HT-29 (cell line): ENCODE results near the gene CDH22. TPM values are rescaled to one million over a fixed set of nuclear protein-coding genes. Genes with fewer than 3 reads are reported as not detected.

Source experiments
- DNase-seq: peaks from one replicate; pipeline ENCODE4 v3.0.0-alpha.2; 2015; ENCODE audit warnings: low spot score
- total RNA-seq: library from RNA; depleted of rRNA; stranded (reverse); fragments of >200 nt; shearing (Covaris generic); gene quantifications from 2 replicates; pipeline ENCODE4 v1.2.3, GENCODE V29; 2014

CDH22 gene
- total RNA-seq, 1 experiment from 2014 or later, result not detected

DNA sequence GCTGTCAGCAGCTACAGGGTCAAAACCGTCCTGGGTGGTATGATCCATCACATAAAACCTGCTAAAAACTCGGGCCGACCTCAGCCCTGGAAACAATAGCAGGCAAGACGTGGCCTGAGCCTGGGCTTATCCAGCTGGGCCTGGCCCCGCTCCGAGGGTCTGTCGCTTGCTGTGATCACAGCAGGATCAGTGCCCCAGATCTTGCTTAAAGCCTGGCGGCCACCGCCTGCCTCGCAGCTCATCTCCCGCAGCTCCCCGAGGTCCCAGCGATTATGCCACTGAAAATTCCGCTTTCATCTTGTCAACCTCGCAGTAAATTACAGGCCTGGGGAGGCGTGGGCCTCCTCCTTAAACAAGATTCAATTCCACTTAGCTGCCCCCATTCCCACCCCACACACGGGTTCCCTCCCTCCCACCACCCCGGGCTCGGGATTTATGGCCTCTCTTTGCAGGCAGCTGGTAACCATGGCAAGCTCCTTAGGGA, 40.1 kb downstream of the CDH22 start:
- DNase-seq, result no peak

DNA sequence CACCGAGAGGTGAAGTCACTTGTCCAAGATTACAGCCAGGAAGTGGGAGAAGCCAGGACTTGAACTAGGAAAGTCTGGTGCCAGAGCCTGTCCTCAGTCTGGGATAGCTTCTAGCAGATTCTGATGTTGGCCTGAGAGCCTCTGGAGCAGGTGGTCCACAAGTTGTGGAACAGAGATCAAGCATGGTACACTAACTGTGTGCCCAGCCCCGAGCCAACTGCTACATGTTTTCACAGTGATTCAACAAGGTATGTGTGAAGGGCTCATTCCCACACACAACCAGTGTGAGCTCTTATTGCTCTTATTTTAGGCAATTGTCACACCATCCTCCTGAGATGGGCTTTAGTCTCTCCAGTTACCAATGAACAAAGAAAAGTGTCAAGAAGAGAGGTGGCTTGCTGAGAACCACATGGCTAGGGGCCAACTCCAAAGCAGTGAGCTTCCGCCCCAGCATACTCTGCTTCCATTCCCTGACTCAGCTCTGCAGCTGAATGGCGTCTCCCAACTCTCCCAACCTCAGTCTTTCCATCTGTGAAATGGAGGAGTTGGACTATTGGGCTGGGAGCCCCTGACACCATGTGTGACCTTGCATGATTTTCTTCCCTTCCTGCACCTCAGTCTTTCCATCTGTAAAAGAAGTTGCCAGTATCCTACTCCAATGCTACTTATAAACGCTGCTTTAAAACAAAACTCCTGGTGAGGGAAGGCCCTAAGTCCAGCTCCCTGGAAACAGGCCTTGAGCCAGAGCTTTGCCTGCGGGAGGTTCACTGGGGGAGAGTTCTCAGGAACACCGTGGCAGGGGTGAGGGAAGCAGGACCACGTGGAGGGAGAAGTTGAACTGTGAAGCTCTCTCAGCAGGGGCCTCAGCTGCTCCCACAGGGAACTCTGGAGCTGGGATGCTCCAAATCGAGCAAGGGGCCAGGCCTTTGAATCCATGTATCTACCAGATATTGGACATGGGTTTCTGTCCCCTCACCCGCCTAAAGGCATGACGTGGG, 40.9 kb downstream of the CDH22 start:
- DNase-seq, result no peak

DNA sequence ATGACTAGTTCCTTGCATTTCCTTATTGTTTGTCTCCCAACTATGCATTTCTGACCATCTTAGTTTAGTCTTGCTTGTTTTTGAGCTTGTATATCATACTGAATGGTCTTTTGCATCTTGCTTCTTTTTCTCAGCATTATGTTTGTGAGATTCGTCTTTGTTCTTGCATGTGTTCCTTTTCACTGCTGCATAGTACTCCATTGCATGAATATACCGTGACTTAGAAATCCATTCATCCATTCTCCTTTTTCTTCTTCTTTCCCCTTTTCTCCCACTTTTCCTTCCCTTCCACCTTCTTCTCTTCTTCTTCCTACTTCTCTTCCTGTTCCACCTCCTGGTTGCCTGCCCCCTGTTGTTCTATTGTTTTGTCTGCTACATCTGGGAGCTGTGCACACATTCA, 42.8 kb downstream of the CDH22 start:
- no peak for DNase-seq

DNA sequence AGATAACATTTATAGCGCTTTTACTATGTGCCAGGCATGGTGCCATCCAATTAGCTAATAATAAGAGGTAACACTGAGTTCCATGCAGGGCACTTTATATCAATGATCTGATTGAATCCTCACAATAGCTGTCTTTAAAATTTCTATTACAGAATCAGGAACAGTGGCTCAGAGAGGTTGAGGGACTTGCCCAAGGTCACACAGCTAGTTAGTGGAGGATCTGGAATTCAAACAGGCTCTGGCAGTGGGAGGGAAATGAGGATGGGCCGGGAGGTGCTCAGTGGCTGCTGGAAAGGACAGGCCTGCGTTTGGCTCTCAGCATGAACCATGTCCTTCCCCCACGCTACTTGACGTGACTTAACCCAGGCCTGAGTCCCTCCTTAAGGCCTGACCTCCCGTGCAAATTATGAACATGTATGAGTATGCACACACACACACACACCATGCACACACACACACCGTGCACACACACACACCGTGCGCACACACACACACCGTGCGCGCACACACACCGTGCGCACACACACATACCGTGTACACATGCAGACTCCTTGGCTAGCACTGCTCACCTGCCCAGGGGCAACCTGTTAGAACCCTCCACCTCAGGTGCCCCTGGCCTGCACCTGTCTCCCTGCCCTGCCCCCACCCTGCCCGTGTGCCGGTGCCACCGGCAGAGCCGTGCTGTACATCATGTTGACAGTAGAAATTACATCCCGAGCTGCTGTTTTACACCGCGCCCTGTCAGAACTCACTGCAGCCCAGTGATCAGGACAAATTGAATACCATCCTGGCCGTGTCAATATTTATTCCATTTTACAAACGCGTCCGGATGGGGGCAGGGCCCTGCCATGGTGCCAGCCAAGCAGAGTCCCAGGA, 43.7 kb downstream of the CDH22 start:
- no peak for DNase-seq

DNA sequence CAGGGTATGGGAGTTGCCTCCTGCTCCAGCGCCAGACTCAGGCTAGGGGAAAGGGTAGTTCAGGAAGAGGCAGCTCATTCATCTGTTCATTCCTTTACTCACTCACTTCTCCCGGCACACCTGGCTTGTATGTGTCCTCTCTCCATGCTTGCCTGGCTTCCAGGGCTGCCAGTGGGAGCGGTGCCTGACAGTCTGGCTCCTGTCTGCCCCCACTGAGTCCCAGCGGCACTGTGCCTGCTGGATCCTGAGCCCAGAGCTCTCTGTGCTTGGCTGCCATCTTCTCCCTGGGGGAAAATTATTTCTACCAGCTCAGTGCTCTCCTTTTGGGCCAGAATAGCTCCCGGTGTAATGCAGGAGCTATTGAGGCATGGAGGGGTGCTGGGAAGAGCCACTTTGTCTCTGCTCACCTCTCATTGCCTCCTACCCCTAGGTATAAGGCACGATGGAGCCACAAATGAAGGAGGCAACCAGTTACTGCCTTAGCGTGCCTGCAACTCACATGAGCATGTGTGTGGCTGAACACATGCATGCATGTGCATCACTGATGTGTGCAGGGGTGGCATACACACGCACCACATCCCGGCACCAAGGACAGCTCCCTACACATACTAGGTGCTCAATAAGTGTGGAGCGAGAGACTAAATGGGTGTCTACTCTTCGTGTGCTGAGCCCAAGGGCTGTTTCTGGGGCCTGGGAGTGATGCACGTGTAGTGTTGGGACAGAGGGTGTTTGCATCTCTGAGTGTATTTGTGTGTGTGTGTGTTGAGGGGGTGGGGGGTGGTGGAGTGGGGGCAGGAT, 46.6 kb downstream of the CDH22 start:
- no peak for DNase-seq

DNA sequence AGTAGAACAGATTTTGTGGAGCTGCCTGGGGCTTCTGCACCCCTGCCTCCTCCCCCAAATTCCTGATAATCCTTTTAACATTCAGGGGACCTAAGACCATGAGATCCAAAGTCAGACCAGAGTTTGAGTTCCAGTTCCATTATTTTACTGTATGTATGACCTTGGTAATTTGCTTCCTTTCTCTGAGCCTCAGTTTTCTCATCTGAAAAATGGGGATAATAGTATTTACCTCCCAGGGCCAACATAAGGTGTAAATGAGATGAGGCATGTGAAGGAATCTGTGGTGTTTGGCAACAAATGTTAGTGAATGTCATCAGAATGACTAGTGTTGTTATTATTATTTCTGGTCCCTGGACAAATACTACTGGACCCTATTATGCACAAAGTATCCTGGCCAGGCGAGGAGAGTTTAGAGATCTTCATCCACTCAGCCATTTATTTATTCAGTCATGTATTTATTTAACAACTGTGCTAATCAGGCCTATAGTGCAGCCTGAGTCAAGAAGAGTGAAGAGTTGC, 47.3 kb downstream of the CDH22 start:
- no peak for DNase-seq

DNA sequence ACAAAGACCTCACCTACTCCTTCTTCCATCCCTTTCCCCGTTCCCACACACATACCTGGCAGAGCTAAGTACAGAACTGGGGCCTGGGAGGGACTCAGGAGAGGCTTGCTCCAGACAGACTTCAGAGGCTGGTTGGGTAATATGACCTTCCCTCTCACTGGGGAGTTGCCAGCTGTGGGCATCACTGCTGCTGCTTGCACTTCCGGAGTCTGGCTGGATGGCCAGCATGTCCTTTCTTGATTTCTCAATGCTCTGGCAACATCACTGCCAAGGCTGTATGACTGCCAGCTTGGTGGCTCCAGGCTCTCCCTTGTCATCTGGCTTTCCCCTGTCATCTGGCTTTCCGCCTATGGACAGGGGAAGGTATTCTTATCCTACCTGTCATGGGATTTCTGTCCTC, 47.8 kb downstream of the CDH22 start:
- DNase-seq, result no peak

DNA sequence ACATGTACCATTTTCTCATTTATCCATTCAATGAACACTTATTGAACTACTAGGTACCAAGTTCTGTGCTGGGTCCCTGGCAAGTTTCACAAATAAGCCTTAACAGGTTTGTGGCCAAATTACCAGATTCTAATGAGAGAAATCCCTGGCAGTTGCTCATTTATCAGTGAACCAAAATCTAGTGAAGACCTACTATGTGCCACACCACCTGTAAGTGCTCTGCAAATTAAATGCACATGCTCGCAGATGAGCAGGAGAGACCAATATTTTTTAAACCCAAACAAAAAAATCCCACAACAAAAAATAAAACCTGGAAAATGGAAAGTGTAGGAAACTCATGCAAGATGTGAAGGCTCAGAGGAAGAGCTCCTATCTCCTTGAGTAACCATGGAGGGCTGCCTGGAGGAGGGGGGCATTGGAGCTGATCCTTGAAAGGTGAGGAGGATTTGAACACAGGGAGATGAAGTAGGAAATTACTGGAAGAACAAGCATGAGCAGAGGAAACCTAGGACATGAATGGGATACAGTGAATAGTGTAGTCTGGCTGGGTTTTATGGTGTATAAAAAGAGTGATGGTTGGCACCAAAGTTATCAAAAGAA, 48.9 kb downstream of the CDH22 start:
- DNase-seq, result no peak

DNA sequence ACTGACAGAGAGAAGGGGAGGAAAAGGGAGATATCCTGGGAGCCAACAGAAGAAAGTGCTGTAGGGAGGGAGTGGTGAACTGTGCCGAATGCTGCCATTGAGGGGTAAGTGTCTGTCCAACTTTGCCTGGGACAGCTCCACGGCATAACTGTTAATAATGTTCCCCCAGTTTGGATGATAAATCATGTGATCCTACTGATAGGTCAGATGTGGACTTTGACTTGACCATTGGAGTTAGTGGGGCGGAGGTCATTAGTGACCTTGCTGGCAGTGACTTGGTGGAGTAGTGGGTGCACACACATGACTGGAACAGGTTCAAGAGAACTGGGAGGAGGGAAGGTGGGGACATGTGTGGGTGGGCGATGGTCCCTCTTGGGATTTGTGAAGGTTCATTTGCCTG, 50.4 kb downstream of the CDH22 start:
- no peak for DNase-seq

DNA sequence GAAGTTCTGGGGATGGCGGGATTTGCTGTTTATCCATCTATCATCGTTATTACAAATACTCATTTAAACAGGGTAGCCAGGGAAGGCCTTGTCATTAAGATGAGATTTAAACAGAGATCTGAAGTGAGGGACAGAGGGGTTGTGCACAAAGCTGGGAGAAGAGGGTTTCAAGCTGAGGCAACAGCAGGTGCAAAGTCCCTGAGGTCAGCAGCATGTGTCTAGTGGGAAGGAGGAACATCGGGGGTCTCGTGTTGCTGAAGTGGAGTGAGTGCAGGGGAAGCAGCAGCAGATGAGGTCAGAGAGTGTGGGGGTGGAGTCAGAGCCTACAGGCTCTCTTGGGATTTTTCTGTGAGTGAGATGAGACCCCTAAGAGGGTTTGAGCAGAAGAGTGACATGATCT, 52.0 kb downstream of the CDH22 start:
- DNase-seq, result no peak

DNA sequence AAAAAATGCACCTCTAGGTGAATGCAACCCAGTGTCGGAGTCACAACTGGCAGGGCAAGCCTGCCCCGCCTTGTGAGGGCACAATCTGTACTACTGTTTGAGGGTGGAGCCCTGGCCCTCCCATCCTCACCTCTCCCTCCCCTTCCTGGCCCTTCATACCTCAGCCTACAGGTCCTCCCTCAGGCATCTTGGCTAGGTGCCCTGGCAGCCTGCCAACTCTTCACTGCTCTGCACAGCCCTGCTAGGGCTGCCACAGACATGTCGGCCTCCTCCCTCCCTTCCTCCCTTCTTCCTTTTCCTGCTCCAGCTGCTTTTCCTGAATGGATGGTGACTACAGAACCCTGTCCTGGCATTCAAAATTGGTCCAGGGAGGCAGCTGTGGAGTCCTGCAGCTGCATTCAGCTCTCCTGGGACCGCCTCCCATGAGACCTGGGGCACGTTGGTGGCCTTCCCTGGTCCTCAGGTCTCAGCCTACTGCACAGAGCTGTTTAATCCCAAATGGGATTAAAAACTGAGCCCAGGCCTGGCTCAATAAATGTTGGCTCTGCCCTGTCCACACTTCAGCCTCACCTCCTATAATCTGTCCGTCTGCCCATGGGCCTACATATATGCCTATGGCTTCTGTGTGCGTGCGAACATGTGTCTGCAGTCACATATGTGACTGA, 52.7 kb downstream of the CDH22 start:
- DNase-seq, result peak; percentile 100

DNA sequence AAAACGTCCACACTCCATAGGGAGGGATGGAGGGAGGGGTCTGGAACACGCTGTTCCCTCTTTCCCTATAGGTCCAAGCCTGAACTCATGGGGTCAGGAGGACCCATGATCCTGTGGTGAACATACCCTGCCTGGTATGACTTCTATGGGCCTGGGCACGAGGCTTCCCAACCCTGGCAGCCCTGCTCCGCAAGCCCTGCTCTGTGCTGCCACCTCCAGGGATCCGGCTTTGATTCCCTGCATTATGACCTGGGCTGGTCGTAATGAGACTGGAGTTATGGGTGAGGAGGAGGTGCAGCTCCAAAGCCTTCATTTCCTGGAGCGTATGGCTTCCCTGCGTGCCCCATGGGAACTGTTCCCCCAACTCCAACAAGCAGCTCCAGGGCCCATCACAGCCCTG, 54.9 kb downstream of the CDH22 start:
- peak; percentile 74 for DNase-seq

DNA sequence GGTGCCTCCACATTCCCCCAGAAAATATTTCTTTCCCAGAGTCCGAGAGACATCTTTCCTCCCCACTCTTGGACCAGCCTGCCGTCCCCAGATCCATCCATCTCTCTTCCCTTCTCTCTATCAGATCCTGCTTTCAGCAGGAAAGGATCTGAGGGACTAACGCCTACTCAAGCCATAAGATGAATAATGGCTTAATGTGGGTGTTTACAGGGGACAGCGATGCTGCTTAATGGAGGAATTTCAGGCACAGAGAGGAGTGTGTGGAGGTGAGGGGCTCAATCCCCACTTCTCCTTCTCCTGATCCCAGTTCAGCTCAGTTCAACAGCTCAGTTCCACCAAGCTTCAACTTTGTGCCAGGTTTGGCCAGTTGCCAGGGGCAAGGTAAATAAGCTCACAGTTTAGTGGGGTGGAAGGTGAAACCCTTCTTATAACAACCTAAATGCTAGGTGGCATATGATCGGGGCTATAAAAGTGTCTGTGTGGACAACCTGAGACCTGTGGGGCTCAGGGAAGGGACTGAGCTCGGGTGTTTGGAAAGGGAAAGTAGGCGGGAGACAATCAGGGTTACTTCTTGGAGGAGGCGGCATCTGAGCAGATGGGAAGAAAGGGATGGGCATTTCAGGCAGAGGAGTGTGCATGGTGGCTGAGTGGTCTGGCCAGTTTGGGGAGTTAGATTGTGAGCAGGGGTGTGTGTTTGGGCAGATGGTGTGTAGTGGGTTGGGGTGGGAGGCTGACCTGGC, 55.8 kb downstream of the CDH22 start:
- DNase-seq, result peak; percentile 58

DNA sequence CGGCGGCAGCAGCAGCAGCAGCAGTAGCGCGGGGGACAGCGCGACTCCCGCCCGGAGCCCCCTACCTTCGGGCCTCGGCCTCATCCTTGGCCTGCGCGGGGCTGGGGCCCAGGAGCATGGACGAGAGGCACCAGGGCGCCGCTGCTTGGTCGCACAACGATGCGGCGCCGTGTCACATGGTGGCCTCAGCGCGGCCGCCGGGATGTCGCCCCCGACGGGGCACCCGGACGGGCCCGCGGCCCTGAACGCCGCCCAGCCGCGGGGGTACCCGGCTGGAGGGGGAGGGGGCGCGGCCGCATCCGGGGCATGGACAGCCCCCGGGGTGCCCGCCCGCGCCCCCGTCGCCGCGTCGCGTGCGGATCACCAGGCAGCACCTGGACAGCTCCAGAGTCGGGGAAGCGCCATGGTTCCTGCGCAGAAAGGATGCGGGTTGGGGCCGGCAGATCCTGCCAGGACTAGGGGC, 57.1 kb downstream of the CDH22 start:
- DNase-seq, result no peak

DNA sequence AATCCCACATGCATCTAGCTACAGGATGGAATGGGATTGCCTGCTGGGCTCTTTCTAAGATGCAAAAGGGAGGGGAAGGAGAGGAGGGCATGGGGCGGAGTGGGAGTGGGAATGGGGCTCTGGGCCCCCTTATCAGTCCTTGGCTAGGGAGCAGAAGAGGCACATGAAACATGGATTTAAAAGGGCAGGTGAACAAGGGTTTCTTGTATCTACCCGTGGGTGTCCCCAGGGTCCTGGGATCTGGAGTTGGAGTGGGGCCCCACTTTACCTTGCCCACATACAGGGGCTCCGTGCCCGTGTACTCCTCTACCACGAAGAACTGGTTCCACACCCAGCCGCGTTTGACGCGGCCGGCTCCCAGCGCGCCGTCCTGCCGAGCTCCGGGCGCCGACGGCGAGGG, 57.5 kb downstream of the CDH22 start:
- no peak for DNase-seq

DNA sequence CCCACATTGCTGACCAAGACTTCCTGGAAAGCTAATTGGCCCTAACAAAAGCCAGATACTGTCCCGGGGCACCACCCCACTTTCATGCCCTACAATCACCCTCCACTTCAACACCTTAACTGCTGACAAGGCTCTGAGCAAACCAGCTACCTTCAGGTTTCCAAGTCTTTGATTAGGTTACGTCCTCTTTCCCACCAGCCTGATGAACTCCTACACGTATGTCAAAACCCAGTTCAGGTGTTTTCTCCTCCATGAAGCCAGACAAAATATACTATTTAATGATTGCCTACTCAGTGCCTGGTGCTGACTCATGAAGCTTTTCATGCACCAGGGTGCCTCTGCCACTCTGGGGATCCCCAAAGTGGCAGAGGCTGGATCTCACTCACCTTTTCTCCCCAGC, 58.6 kb downstream of the CDH22 start:
- peak; percentile 80 for DNase-seq

DNA sequence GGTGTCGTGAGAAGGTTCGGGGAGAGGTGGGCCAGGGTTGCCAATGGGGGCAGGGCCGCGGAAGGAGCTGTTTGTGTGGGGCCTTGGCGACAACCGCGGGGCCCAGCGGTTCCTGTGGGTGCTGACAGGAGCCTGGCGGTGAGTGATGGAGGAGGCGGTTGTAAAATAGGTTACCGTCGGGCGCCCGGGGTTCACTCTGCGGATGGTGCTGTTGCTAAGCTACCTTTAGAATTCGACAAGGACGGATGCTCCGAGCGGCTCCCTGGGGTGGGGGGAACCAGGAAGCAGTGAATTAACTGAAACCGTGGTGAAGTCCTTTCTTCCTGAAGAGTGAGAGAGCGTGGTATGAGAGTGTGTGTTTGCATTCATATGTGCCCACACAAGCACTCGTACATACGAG, 61.7 kb downstream of the CDH22 start:
- DNase-seq, result no peak

DNA sequence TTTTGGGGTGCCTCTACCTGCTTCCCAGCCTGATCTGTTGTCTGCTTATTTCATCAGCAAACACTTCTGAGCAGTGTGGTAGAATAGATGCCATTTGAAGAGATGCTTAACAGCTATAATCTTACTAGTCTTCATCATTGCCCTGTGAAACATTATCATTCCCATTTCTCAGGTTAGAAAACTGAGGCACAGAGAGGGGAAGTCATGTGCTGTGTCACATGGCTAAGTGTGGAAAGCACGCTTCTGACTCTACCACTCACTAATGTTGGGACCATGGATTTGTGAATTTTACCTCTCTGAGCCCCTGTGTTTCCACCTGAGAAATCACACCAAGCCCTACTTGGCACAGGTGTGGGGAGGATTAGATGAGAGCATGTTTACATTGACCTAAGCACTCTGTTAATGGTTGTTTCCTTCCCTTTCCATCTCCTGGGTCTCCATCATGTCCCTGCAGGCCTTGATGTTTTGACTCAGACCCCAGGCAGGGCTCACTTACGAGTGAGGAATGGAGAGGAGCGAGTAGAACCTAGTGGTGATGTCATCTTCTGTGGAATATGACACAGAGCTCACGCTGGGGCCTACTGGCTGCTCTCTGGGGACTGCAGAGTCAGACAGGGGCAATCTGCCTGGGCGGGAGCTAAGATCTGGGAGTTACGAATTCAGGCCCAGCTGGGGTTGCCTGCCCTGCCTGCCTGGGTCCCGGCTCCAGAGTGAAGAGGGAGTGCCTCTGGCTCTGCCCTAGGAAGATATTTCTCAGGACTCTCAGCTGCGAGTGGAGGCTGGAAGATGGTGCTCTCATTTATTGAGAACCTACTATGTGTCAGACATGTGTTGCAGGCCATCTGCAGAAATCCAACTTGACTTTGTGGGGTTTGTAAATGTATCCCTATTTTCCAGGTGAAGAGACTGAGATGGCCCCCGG, 64.3 kb downstream of the CDH22 start:
- DNase-seq, result no peak
